Gastroesophageal sphincter (tissue), 3 donors: ENCODE measurements around the gene KLF6.

ENCODE experiments used
- EP300 ChIP-seq: sonication (generic); formaldehyde crosslinking; IDR thresholded peaks from one replicate; pipeline ENCODE4 v1.6.1; 2017; ENCODE audit warnings: antibody characterized with exemption, mild to moderate bottlenecking
- POLR2A ChIP-seq, 2 donors: fragments of 450-650 bp; IDR thresholded peaks; one replicate each; pipeline ENCODE4 v1.6.1; 2017; ENCODE audit warnings: antibody characterized with exemption in 2 of 2, mild to moderate bottlenecking in 2 of 2, moderate library complexity in 1 of 2
- POLR2AphosphoS5 ChIP-seq: sonication (generic); formaldehyde crosslinking; IDR thresholded peaks from one replicate; pipeline ENCODE4 v1.6.1; 2017; ENCODE audit warnings: antibody characterized with exemption
- TF ChIP-seq, protein P1 (sequence below), 4 experiments: fragments of 200-600 bp in 2 of 4; fragments of 450-650 bp in 2 of 4; sonication (generic) in 1 of 4; IDR thresholded peaks; one replicate each; pipeline ENCODE4 v1.5.1; 2017 to 2019; ENCODE audit warnings: antibody characterized with exemption in 4 of 4, mild to moderate bottlenecking in 2 of 4, moderate library complexity in 2 of 4

- TF ChIP-seq, protein P1, sequence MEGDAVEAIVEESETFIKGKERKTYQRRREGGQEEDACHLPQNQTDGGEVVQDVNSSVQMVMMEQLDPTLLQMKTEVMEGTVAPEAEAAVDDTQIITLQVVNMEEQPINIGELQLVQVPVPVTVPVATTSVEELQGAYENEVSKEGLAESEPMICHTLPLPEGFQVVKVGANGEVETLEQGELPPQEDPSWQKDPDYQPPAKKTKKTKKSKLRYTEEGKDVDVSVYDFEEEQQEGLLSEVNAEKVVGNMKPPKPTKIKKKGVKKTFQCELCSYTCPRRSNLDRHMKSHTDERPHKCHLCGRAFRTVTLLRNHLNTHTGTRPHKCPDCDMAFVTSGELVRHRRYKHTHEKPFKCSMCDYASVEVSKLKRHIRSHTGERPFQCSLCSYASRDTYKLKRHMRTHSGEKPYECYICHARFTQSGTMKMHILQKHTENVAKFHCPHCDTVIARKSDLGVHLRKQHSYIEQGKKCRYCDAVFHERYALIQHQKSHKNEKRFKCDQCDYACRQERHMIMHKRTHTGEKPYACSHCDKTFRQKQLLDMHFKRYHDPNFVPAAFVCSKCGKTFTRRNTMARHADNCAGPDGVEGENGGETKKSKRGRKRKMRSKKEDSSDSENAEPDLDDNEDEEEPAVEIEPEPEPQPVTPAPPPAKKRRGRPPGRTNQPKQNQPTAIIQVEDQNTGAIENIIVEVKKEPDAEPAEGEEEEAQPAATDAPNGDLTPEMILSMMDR (IDR thresholded peaks at IDR 0.05), result no peak
- TF ChIP-seq POLR2A (IDR thresholded peaks at IDR 0.05) (no peak), EP300 (no peak), POLR2AphosphoS5 (no peak)
These were observed 42.3 kb upstream of the KLF6 start for GRCh38 chr10:3827266-3827665.
